ENCODE results near the gene SS18L1. TPM values are rescaled to one million over a fixed set of nuclear protein-coding genes. Genes with fewer than 3 reads are reported as not detected.
A peak's percentile ranks its signal among the peaks of the same experiment; 100 is the strongest.

The SS18L1 gene
- total RNA-seq, 4 donors from 2014 or later = 14.7 to 23.2 (median 22.1) TPM

- no peak overlapping the region for H3K27ac ChIP-seq
- DNase-seq = no peak
- H3K27me3 ChIP-seq = no peaks in the 10 kb centered on the region
- intact Hi-C loops (cut with DNase I; ENCODE audit: low total_unique reads) = no loop called here
- WGBS, 2 donors (ENCODE audit: low coverage in 1 of 2) = 90 to 100% methylated on average over 1 to 29 of the region's 29 CpGs
- no peak overlapping the region for H3K4me3 ChIP-seq
- H3K36me3 ChIP-seq = no peaks in the 10 kb centered on the region
- no peak for TF ChIP-seq EP300 (IDR thresholded peaks at IDR 0.05; ENCODE audit: low read depth)
- TF ChIP-seq POLR2A (IDR thresholded peaks at IDR 0.05) = no peak
- no peak for TF ChIP-seq CTCF (IDR thresholded peaks at IDR 0.05)
- TF ChIP-seq POLR2AphosphoS5 (IDR thresholded peaks at IDR 0.05) = no peak
- in situ Hi-C loops (cut with MboI; ENCODE audit: low pct_ligation_motif_present in 1 of 4, low pct_unique_long_range_greater_than_20kb in 1 of 4, low sequenced_read_pairs in 3 of 4) = no loop called here
- no peaks in the 10 kb centered on the region for H3K9me3 ChIP-seq
- H3K4me1 ChIP-seq = peaks cover 0 to 7% (median 1%) of the 10 kb centered on the region in 4 donors
These were observed 12.1 kb downstream of the SS18L1 start for GRCh38 chr20:62155428-62156253.

- TF ChIP-seq POLR2AphosphoS5 (IDR thresholded peaks at IDR 0.05) (no peak), POLR2A (IDR thresholded peaks at IDR 0.05) (no peak), EP300 (IDR thresholded peaks at IDR 0.05; ENCODE audit: low read depth) (no peak), CTCF (IDR thresholded peaks at IDR 0.05) (no peak)
- WGBS, 2 donors (ENCODE audit: low coverage in 1 of 2) = 91% methylated on average over 3 of the region's 3 CpGs; no CpG with 5 or more reads in 1 of the 2 donors
- Histone ChIP-seq H3K27ac (no peak overlapping the region), H3K9me3 (no peaks in the 10 kb centered on the region), H3K4me1 (peaks cover 0 to 7% (median 1%) of the 10 kb centered on the region in 4 donors), H3K27me3 (no peaks in the 10 kb centered on the region), H3K4me3 (no peak overlapping the region), H3K36me3 (no peaks in the 10 kb centered on the region)
- intact Hi-C loops (cut with DNase I; ENCODE audit: low total_unique reads) (no loop called here), in situ Hi-C loops (cut with MboI; ENCODE audit: low pct_ligation_motif_present in 1 of 4, low pct_unique_long_range_greater_than_20kb in 1 of 4, low sequenced_read_pairs in 3 of 4) (no loop called here)
- no peak for DNase-seq
These were observed 12.6 kb downstream of the SS18L1 start for GRCh38 chr20:62156254-62156556.

- WGBS, 2 donors (ENCODE audit: low coverage in 1 of 2) = 48% methylated on average over 20 of the region's 24 CpGs; no CpG with 5 or more reads in 1 of the 2 donors
- Histone ChIP-seq H3K36me3 (no peaks in the 10 kb centered on the region), H3K4me1 (peaks cover 0 to 7% (median 1%) of the 10 kb centered on the region in 4 donors), H3K9me3 (no peaks in the 10 kb centered on the region), H3K27me3 (no peaks in the 10 kb centered on the region), H3K4me3 (no peak overlapping the region), H3K27ac (no peak overlapping the region)
- TF ChIP-seq EP300 (IDR thresholded peaks at IDR 0.05; ENCODE audit: low read depth) = no peak
- peak; percentile 50 to 77 (median 66) for TF ChIP-seq CTCF (IDR thresholded peaks at IDR 0.05)
- TF ChIP-seq POLR2A (IDR thresholded peaks at IDR 0.05) = no peak
- DNase-seq = peak; percentile 63
- in situ Hi-C loops (cut with MboI; ENCODE audit: low pct_ligation_motif_present in 1 of 4, low pct_unique_long_range_greater_than_20kb in 1 of 4, low sequenced_read_pairs in 3 of 4) (no loop called here), intact Hi-C loops (cut with DNase I; ENCODE audit: low total_unique reads) (no loop called here)
These were observed 13.2 kb downstream of the SS18L1 start for GRCh38 chr20:62156592-62157386.

- Histone ChIP-seq H3K27me3 (no peaks in the 10 kb centered on the region), H3K4me3 (no peak overlapping the region), H3K36me3 (peaks cover 0 to under 1% (median 0%) of the 10 kb centered on the region in 4 donors), H3K27ac (no peak overlapping the region), H3K4me1 (peaks cover 0 to 7% (median 1%) of the 10 kb centered on the region in 4 donors), H3K9me3 (no peaks in the 10 kb centered on the region)
- TF ChIP-seq EP300 (IDR thresholded peaks at IDR 0.05; ENCODE audit: low read depth) (no peak), POLR2A (IDR thresholded peaks at IDR 0.05) (no peak), POLR2AphosphoS5 (IDR thresholded peaks at IDR 0.05) (no peak), CTCF (IDR thresholded peaks at IDR 0.05) (no peak)
- no peak for DNase-seq
- 92 to 95% methylated on average over 14 to 17 of the region's 25 CpGs for WGBS, 2 donors (ENCODE audit: low coverage in 1 of 2)
- intact Hi-C loops (cut with DNase I; ENCODE audit: low total_unique reads) = no loop called here
- in situ Hi-C loops (cut with MboI; ENCODE audit: low pct_ligation_motif_present in 1 of 4, low pct_unique_long_range_greater_than_20kb in 1 of 4, low sequenced_read_pairs in 3 of 4) = no loop called here
These were observed 14.0 kb downstream of the SS18L1 start for GRCh38 chr20:62157387-62158087.
